Omental fat pad (tissue), 4 donors: ENCODE measurements around the gene LACC1. TPM values are rescaled to one million over a fixed set of nuclear protein-coding genes. Genes with fewer than 3 reads are reported as not detected.

Source experiments
- ATAC-seq: fragments of 150-250 bp; one replicate; pipeline ENCODE4 v1.9.1; 2016; ENCODE audit warnings: mild to moderate bottlenecking, moderate library complexity; ENCODE audit not compliant: low FRiP score
- DNase-seq: peaks from one replicate; pipeline ENCODE4 v3.0.0-alpha.2; 2019; ENCODE audit warnings: low spot score
- total RNA-seq, 4 donors: library from RNA; depleted of rRNA; stranded (reverse); fragments of >200 nt; gene quantifications; one replicate each; pipeline ENCODE4 v1.1.0, GENCODE V29; 2016
- TF ChIP-seq, protein P1 (sequence below), 3 donors: fragments of 450-650 bp; IDR thresholded peaks; one replicate each; pipeline ENCODE4 v1.5.1; 2016 to 2017; ENCODE audit warnings: antibody characterized with exemption in 3 of 3, mild to moderate bottlenecking in 3 of 3, moderate library complexity in 2 of 3

LACC1 gene
- total RNA-seq: 10 to 100 TPM in 3 of 4 donors, 1 to 10 TPM in 1; 8.7 to 14.8 (median 10.8) TPM

DNA sequence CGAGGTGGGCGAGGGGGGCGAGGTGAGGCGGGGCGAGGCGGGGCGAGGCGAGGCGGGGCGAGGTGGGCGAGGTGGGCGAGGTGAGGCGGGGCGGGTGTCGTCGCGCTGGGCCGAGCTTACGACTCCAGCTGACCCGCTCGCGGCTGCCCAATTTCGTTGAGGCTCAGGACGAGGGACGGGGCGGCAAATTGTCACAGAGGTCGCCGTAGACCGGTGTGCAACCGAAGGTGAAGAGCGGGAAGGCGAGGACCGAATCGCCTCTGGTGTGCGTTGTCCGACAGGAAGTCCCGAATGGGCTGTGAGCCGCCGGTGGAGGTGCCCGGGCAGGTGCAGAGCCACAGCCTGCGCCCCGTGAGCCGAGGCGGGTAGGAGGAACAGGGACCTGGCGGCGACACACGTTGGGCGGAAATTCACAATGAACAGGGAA lies at the start of gene LACC1:
Gene LACC1, plus strand, starts transcription at position 150 of the 427 bp plus-strand sequence. CDS start 1,082 bp downstream, outside the sequence.
- TF ChIP-seq, protein P1, sequence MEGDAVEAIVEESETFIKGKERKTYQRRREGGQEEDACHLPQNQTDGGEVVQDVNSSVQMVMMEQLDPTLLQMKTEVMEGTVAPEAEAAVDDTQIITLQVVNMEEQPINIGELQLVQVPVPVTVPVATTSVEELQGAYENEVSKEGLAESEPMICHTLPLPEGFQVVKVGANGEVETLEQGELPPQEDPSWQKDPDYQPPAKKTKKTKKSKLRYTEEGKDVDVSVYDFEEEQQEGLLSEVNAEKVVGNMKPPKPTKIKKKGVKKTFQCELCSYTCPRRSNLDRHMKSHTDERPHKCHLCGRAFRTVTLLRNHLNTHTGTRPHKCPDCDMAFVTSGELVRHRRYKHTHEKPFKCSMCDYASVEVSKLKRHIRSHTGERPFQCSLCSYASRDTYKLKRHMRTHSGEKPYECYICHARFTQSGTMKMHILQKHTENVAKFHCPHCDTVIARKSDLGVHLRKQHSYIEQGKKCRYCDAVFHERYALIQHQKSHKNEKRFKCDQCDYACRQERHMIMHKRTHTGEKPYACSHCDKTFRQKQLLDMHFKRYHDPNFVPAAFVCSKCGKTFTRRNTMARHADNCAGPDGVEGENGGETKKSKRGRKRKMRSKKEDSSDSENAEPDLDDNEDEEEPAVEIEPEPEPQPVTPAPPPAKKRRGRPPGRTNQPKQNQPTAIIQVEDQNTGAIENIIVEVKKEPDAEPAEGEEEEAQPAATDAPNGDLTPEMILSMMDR (IDR thresholded peaks at IDR 0.05): no peak
- DNase-seq: no peak
- peak; percentile 68 for ATAC-seq

DNA sequence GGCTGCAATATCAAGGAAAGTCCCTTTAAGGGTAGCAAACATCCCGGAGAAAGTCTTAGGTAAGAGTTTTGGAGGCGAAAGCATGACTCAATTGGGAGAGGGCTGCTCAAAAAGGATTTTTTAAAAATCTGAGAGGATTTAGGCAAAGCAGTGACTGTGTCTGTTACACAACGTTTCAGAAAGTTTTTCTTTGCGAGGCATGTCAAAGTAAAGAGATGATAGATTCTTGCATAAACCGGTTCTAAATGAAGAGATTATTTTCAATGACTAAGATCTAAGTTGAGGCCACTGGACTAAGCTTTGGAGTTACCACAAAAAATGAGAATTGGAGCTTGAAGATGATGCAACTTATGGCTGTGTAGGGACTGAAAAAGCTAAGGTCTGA lies 49.2 kb upstream of the LACC1 start:
- DNase-seq (no peak), ATAC-seq (peak; percentile 97)
- TF ChIP-seq, protein P1 (IDR thresholded peaks at IDR 0.05): no peak

DNA sequence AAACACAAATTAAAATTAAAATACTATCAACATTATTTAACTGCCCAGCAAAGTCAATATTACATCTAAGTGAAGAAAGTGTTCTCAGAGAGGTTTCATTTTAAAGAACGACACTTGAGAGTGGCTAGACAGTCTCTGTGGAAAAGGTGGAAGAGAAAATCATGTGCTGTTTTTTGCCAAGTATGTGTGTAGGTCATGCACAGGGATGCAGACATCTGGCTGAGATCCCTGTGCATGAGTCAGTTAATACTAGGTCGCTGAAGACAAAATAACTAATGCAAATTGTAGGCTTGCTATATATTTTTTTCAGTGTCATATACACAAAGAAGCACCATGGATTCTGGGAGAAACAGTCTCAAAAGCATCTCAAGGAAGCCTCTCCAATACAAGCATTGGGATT lies 48.6 kb upstream of the LACC1 start:
- ATAC-seq (peak; percentile 35), DNase-seq (no peak)
- TF ChIP-seq, protein P1 (IDR thresholded peaks at IDR 0.05): no peak

DNA sequence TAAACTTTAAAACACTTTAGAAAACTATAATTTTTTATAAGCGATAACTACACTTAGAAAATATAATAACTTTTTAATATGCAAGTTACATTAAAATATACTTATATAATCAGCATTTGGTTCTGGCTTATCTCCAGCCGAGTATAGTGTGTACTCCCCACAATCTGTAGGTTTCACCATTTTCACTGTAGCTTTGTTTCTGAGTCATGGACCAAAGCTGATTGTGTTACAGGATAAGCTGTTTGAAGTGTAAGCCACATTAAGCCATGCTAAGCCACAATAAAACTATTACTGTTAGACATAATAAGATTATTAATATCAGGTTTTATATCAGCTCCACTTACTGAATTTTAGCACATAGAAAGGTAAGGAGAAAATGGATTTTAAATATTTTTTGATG lies 44.0 kb upstream of the LACC1 start:
- DNase-seq: no peak
- no peak for ATAC-seq
- TF ChIP-seq, protein P1 (IDR thresholded peaks at IDR 0.05): no peak

DNA sequence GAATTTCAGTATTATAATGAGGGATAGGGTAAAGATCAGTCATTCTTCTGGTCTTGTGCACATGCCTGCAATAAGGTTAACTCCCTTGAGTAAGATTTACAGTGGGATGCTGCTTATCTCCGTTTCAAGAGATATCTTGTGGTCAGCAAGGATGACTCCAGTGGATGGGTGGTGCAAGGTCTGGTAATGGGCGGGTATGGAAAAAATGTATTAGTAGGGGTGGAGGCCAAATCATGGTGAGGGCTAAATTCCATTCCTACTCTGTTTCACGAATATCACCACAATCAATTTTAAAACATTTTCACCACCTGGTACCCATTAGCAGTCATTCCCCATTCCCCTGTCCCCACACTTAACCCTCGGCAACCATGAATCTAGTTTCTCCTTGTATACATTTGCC lies 40.8 kb upstream of the LACC1 start:
- ATAC-seq: no peak

DNA sequence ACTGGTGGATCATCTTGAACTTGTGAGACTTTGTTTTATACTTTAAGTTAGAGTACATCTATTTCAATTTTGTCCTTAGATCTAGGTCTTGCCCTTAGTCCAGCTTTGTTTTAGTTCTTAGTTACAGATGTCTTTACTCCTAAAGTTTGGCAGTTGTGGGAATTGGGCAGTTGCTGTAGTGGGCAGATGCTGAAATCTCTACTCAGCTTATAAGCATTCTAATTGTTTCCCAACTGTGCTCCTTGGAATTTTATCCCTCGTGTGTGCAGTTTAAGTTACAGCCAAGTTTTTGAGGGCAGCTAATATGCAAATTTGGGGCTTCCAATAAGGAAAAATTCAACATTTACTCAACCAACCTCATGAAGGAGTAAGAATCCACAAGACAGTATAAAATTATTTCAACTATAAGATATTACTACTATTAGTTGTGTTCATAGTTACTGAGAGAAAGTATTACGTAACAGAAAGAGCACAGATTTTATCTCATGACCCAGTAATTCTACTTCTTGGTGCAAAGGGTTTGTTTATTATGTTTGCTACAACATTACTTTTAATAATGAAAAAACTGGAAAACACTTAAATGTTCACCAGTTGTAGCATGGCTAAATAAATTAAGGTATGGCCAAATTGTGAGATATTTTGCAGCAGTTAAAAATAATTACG lies 33.1 kb upstream of the LACC1 start:
- TF ChIP-seq, protein P1 (IDR thresholded peaks at IDR 0.05): no peak
- ATAC-seq (no peak), DNase-seq (no peak)

More for the DNA sequence above, 40.8 kb upstream of the LACC1 start:
- TF ChIP-seq, protein P1 (IDR thresholded peaks at IDR 0.05): no peak
- DNase-seq: no peak

DNA sequence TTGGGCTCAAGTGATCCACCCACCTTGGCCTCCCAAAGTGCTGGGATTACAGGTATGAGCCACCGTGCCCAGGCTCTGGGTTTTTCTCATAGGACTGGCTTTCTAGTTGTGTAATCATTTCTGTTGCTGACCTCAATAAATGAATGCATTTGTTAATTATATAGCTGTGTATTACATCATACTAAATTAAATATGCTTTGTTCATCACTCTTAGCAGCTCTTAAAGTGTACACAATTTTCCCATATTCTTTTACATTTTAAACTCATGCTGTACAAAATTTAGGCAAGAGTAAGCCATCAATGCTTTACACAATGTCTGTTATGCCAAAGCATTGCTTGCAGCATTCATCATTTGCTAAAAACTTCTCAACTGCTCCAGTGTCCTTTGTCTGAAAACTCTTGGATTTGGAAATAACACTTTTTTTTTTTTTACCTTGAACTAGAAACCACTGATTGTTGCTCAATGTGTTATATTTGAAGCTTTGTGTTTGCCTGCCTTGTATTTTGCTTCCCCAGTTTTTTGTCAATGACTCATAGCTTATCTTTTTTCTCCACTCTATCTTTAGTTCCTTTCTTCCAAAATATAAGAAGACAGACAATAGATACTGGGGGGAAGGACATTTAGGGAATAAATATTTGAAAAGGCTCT lies 31.6 kb upstream of the LACC1 start:
- ATAC-seq: peak; percentile 41
- TF ChIP-seq, protein P1 (IDR thresholded peaks at IDR 0.05): no peak
- no peak for DNase-seq
